Measurements from ENCODE around the gene B3GNT5.

- TF ChIP-seq POLR2A (IDR thresholded peaks at IDR 0.05): no peak
- no peak for TF ChIP-seq CTCF (IDR thresholded peaks at IDR 0.05 in 4 of 5, conservative IDR thresholded peaks at IDR 0.05 in 1 of 5)
Observed at GRCh38 chr3:183214277-183214612, 38.8 kb upstream of the B3GNT5 start.

Measured in gastrocnemius medialis (tissue), 4 donors.